H9 (cell line): ENCODE results near the gene PIP5KL1. TPM values are rescaled to one million over a fixed set of nuclear protein-coding genes. Genes with fewer than 3 reads are reported as not detected.

Experiments used
- DNase-seq: peaks from one replicate; pipeline ENCODE4 v3.0.0-alpha.2; 2017
- H2AFZ ChIP-seq: one replicate; pipeline ENCODE4 v1.6.1; 2013; ENCODE audit warnings: mild to moderate bottlenecking, low read length, control low read depth, moderate library complexity
- H2AK5ac ChIP-seq: 2 replicates; pipeline ENCODE4 v1.6.1; 2013; ENCODE audit warnings: low read length, control low read depth, mixed read lengths; ENCODE audit not compliant: insufficient read length
- H2BK120ac ChIP-seq: one replicate; pipeline ENCODE4 v1.6.1; 2013; ENCODE audit warnings: low read depth, mild to moderate bottlenecking, low read length, control low read depth, inconsistent platforms; ENCODE audit not compliant: poor library complexity, severe bottlenecking
- H2BK12ac ChIP-seq: 2 replicates; pipeline ENCODE4 v1.6.1; 2013; ENCODE audit warnings: low read length, control low read depth, mixed read lengths, low read depth; ENCODE audit not compliant: insufficient read length
- H2BK15ac ChIP-seq: 2 replicates; pipeline ENCODE4 v1.6.1; 2013; ENCODE audit warnings: low read depth, low read length, control low read depth
- H2BK20ac ChIP-seq: one replicate; pipeline ENCODE4 v1.6.1; 2013; ENCODE audit warnings: low read depth, mild to moderate bottlenecking, low read length, control low read depth, inconsistent platforms; ENCODE audit not compliant: poor library complexity, severe bottlenecking
- H2BK5ac ChIP-seq: 2 replicates; pipeline ENCODE4 v1.6.1; 2013; ENCODE audit warnings: low read length, control low read depth, mixed read lengths; ENCODE audit not compliant: insufficient read length
- H3K14ac ChIP-seq: 2 replicates; pipeline ENCODE4 v1.6.1; 2013; ENCODE audit warnings: low read length, control low read depth; ENCODE audit not compliant: insufficient read depth
- H3K18ac ChIP-seq: 2 replicates; pipeline ENCODE4 v1.6.1; 2013; ENCODE audit warnings: low read depth, mild to moderate bottlenecking, mixed read lengths, low read length, control low read depth; ENCODE audit not compliant: insufficient read length
- H3K23ac ChIP-seq: 2 replicates; pipeline ENCODE4 v1.6.1; 2013; ENCODE audit warnings: low read length, control low read depth, mixed read lengths, low read depth; ENCODE audit not compliant: insufficient read length
- H3K23me2 ChIP-seq: 2 replicates; pipeline ENCODE4 v1.6.1; 2013; ENCODE audit warnings: low read depth, mild to moderate bottlenecking, mixed read lengths, low read length, control low read depth; ENCODE audit not compliant: insufficient read length, poor library complexity, severe bottlenecking
- H3K27ac ChIP-seq: 2 replicates; pipeline ENCODE4 v1.5.1; 2013; ENCODE audit warnings: low read length, control low read depth, mixed read lengths, low read depth; ENCODE audit not compliant: insufficient read length
- H3K27me3 ChIP-seq: 2 replicates; pipeline ENCODE4 v1.6.1; 2013; ENCODE audit warnings: low read length, control low read depth, inconsistent platforms; ENCODE audit not compliant: insufficient read depth
- H3K4ac ChIP-seq: 2 replicates; pipeline ENCODE4 v1.6.1; 2013; ENCODE audit warnings: low read depth, mild to moderate bottlenecking, control low read depth, inconsistent platforms, low read length, moderate library complexity
- H3K4me1 ChIP-seq: 2 replicates; pipeline ENCODE4 v1.6.1; 2013; ENCODE audit warnings: low read length, control low read depth, inconsistent platforms; ENCODE audit not compliant: insufficient read depth
- H3K4me2 ChIP-seq: 2 replicates; pipeline ENCODE4 v1.6.1; 2013; ENCODE audit warnings: low read length, control low read depth, mixed read lengths; ENCODE audit not compliant: insufficient read length, insufficient read depth
- H3K56ac ChIP-seq: 2 replicates; pipeline ENCODE4 v1.6.1; 2013; ENCODE audit warnings: low read depth, mild to moderate bottlenecking, mixed read lengths, low read length, control low read depth; ENCODE audit not compliant: insufficient read length
- H3K79me1 ChIP-seq: 2 replicates; pipeline ENCODE4 v1.6.1; 2013; ENCODE audit warnings: low read depth, mild to moderate bottlenecking, moderate library complexity, low read length, control low read depth, inconsistent platforms; ENCODE audit not compliant: insufficient read depth, poor library complexity, severe bottlenecking
- H3K79me2 ChIP-seq: 2 replicates; pipeline ENCODE4 v1.6.1; 2013; ENCODE audit warnings: low read length, control low read depth, inconsistent platforms; ENCODE audit not compliant: insufficient read depth
- H3K9ac ChIP-seq: 2 replicates; pipeline ENCODE4 v1.6.1; 2013; ENCODE audit warnings: low read length, control low read depth, mixed read lengths; ENCODE audit not compliant: insufficient read length; ENCODE audit errors: extremely low read depth
- H3K9me3 ChIP-seq: one replicate; pipeline ENCODE4 v1.6.1; 2013; ENCODE audit warnings: low read depth, low read length, inconsistent platforms; ENCODE audit not compliant: control insufficient read depth
- H3T11ph ChIP-seq: one replicate; pipeline ENCODE4 v1.6.1; 2013; ENCODE audit warnings: mild to moderate bottlenecking, low read length, control low read depth, inconsistent platforms
- H4K20me1 ChIP-seq: one replicate; pipeline ENCODE4 v1.6.1; 2013; ENCODE audit not compliant: control insufficient read depth, insufficient read length, insufficient read depth
- H4K5ac ChIP-seq: 2 replicates; pipeline ENCODE4 v1.6.1; 2013; ENCODE audit warnings: low read depth, mild to moderate bottlenecking, mixed read lengths, low read length, control low read depth; ENCODE audit not compliant: insufficient read length
- H4K8ac ChIP-seq: replicated peaks from 2 replicates; pipeline ENCODE4 v1.6.1; 2013; ENCODE audit warnings: low read length, control low read depth, mixed read lengths, low read depth; ENCODE audit not compliant: insufficient read length
- H4K91ac ChIP-seq: 2 replicates; pipeline ENCODE4 v1.6.1; 2013; ENCODE audit warnings: low read depth, mild to moderate bottlenecking, moderate library complexity, mixed read lengths, low read length, control low read depth; ENCODE audit not compliant: insufficient read length
- H3K27ac Mint-ChIP-seq, 3 experiments: 2 replicates in 2 of 3; 3 replicates in 1 of 3; pipeline ENCODE4 v1.8.0; 2020 to 2021; ENCODE audit warnings: mixed read lengths in 3 of 3, mild to moderate bottlenecking in 1 of 3, moderate library complexity in 1 of 3
- H3K27me3 Mint-ChIP-seq: 2 replicates; pipeline ENCODE4 v1.8.0; 2021; ENCODE audit warnings: low read depth, mild to moderate bottlenecking, moderate library complexity, mixed read lengths
- H3K36me3 Mint-ChIP-seq, 3 experiments: 2 replicates in 2 of 3; 3 replicates in 1 of 3; pipeline ENCODE4 v1.8.0; 2020 to 2021; ENCODE audit warnings: low read depth in 3 of 3, mixed read lengths in 3 of 3; ENCODE audit not compliant: insufficient read depth in 1 of 3
- H3K4me1 Mint-ChIP-seq, 2 experiments: 2 replicates each; pipeline ENCODE4 v1.8.0; 2020; ENCODE audit warnings: mixed read lengths in 2 of 2
- H3K4me3 Mint-ChIP-seq, 2 experiments: 2 replicates in 1 of 2; 3 replicates in 1 of 2; pipeline ENCODE4 v1.8.0; 2020 to 2021; ENCODE audit warnings: mild to moderate bottlenecking in 2 of 2, mixed read lengths in 2 of 2, moderate library complexity in 1 of 2
- H3K9me3 Mint-ChIP-seq, 2 experiments: 2 replicates in 1 of 2; 3 replicates in 1 of 2; pipeline ENCODE4 v1.8.0; 2020; ENCODE audit warnings: mild to moderate bottlenecking in 2 of 2, mixed read lengths in 2 of 2, moderate library complexity in 1 of 2
- CTCF ChIP-seq: fragments of 200-600 bp; sonication (generic); conservative IDR thresholded peaks from 3 replicates; pipeline ENCODE4 v1.8.0; 2021; ENCODE audit warnings: antibody characterized with exemption, mild to moderate bottlenecking
- WGBS: extraction: QIAGEN DNeasy Blood & Tissue Kit; methylation state at CpG from one replicate; pipeline ENCODE4 v1.1.7; 2013; ENCODE audit warnings: missing lambda C conversion rate, low lambda C conversion rate, mixed read lengths; ENCODE audit not compliant: insufficient read length; ENCODE audit errors: extremely low coverage; 5-methylcytosine and 5-hydroxymethylcytosine counted together
- total RNA-seq: library from RNA; stranded (reverse); gene quantifications from 2 replicates; pipeline ENCODE4 v1.2.1, GENCODE V29; 2021

The PIP5KL1 gene
- total RNA-seq, 1 experiment from 2014 or later, result 11.6 TPM

DNA sequence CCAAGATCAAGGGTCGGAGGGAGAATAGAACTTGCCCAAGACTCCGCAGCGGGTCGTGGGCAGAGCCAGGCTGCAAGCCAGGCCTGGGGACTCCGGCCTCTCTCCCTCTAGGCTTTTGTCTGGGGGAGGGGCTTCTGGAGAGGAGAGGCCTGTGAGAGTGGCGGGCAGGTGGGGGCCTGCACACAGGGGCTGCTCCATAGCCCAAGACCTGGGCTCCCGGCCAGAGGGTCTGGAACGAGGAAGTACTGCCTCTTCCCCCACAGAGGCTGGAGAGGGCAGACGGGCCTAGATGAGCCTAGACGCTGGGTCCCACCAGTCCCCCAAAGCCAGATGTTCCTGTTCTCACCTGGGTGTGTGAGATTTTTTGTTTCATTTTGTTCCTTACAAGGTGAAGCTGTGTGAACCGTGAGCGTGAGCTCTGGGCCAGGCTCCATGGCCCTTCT is 26.0 kb downstream of the PIP5KL1 start:
- Histone ChIP-seq H4K8ac (no peak overlapping the region), H2AK5ac (no peak overlapping the region), H3K23me2 (no peaks in the 10 kb centered on the region), H2BK12ac (no peak overlapping the region), H4K91ac (no peak overlapping the region), H2AFZ (no peak overlapping the region), H4K20me1 (no peaks in the 10 kb centered on the region), H3K9ac (no peak overlapping the region), H2BK120ac (no peak overlapping the region), H3K27me3 (no peaks in the 10 kb centered on the region), H3K18ac (no peak overlapping the region), H3K14ac (no peak overlapping the region), H3K79me1 (no peaks in the 10 kb centered on the region), H2BK20ac (no peak overlapping the region), H3K4me1 (peaks cover 8% of the 10 kb centered on the region; the same call in 1 of the 2 replicates), H3K9me3 (no peaks in the 10 kb centered on the region), H3K4me2 (no peak overlapping the region), H3K23ac (no peak overlapping the region), H2BK5ac (no peak overlapping the region), H4K5ac (no peak overlapping the region), H3K4ac (no peak overlapping the region), H3T11ph (no peak overlapping the region), H2BK15ac (no peak overlapping the region), H3K56ac (no peak overlapping the region), H3K27ac (no peak overlapping the region), H3K79me2 (no peaks in the 10 kb centered on the region)
- peak overlapping the region; percentile 19 to 56; a peak in 3 of 5 replicates for H3K4me3 Mint-ChIP-seq
- no peak for TF ChIP-seq CTCF
- no peaks in the 10 kb centered on the region for H3K36me3 Mint-ChIP-seq
- no peaks in the 10 kb centered on the region for H3K27me3 Mint-ChIP-seq
- DNase-seq, result peak; percentile 66
- H3K9me3 Mint-ChIP-seq, result no peaks in the 10 kb centered on the region
- no CpG with 5 or more reads among the region's 12 CpGs for WGBS
- peak overlapping the region; percentile 40 to 85 (median 66); a peak in 5 of 7 replicates for H3K27ac Mint-ChIP-seq
- H3K4me1 Mint-ChIP-seq, result peaks cover 17 to 40% of the 10 kb centered on the region in 2 experiments
